GM19324 (cell line): ENCODE data around the gene PLXNC1.

Experiments
- ATAC-seq: cut with Tn5 transposase; IDR thresholded peaks from one replicate; pipeline ENCODE4 v1.9.1; 2021; ENCODE audit warnings: mild to moderate bottlenecking, moderate library complexity; ENCODE audit not compliant: unreplicated experiment, low FRiP score

PLXNC1 gene

GRCh38 chr12:94178882-94179281 lies 30.5 kb downstream of the PLXNC1 start:
- no peak for ATAC-seq

GRCh38 chr12:94179723-94180122 lies 31.3 kb downstream of the PLXNC1 start:
- ATAC-seq, result no peak

GRCh38 chr12:94180558-94181296 lies 32.4 kb downstream of the PLXNC1 start:
- no peak for ATAC-seq

GRCh38 chr12:94182986-94183707 lies 34.8 kb downstream of the PLXNC1 start:
- ATAC-seq, result no peak

GRCh38 chr12:94183708-94184379 lies 35.5 kb downstream of the PLXNC1 start:
- no peak for ATAC-seq

GRCh38 chr12:94184995-94185719 lies 36.8 kb downstream of the PLXNC1 start:
- ATAC-seq, result no peak

- no peak for ATAC-seq
Measured at GRCh38 chr12:94185801-94186200, 37.4 kb downstream of the PLXNC1 start.

GRCh38 chr12:94186278-94187241 lies 38.2 kb downstream of the PLXNC1 start:
- ATAC-seq, result no peak

GRCh38 chr12:94187361-94187760 lies 39.0 kb downstream of the PLXNC1 start:
- ATAC-seq, result no peak

GRCh38 chr12:94190623-94191022 lies 42.2 kb downstream of the PLXNC1 start:
- ATAC-seq, result no peak

- no peak for ATAC-seq
Measured at GRCh38 chr12:94191023-94191422, 42.6 kb downstream of the PLXNC1 start.

- no peak for ATAC-seq
Measured at GRCh38 chr12:94191811-94192210, 43.4 kb downstream of the PLXNC1 start.

- no peak for ATAC-seq
Measured at GRCh38 chr12:94192506-94192905, 44.1 kb downstream of the PLXNC1 start.

- no peak for ATAC-seq
Measured at GRCh38 chr12:94193168-94193567, 44.8 kb downstream of the PLXNC1 start.

GRCh38 chr12:94195483-94195882 lies 47.1 kb downstream of the PLXNC1 start:
- no peak for ATAC-seq

GRCh38 chr12:94198469-94198868 lies 50.1 kb downstream of the PLXNC1 start:
- ATAC-seq, result no peak

GRCh38 chr12:94198872-94199271 lies 50.5 kb downstream of the PLXNC1 start:
- no peak for ATAC-seq

GRCh38 chr12:94200069-94200468 lies 51.7 kb downstream of the PLXNC1 start:
- no peak for ATAC-seq

- ATAC-seq, result no peak
Measured at GRCh38 chr12:94200695-94201094, 52.3 kb downstream of the PLXNC1 start.
